ENCODE data around the gene TMPRSS9. TPM values are rescaled to one million over a fixed set of nuclear protein-coding genes. Genes with fewer than 3 reads are reported as not detected.
A peak's percentile ranks its signal among the peaks of the same experiment; 100 is the strongest.

Gene TMPRSS9
- total RNA-seq, 4 donors from 2014 or later, result 0.19 TPM; not detected in 3

GRCh38 chr19:2474232-2475017, 114.4 kb downstream of the TMPRSS9 start:
- Histone ChIP-seq H3K4me1 (peaks cover 27 to 48% (median 35%) of the 10 kb centered on the region in 3 donors), H3K9me3 (no peaks in the 10 kb centered on the region), H3K27me3 (no peaks in the 10 kb centered on the region), H3K4me3 (peak overlapping the region; percentile 64 to 94 (median 88)), H3K36me3 (peaks cover 0 to 10% (median 0%) of the 10 kb centered on the region in 3 donors), H3K27ac (peak overlapping the region; percentile 90 to 96 (median 91))
- DNase-seq, result no peak
- intact Hi-C loops (cut with DNase I), result loop anchor here (2.0 to 5.0 kb wide), 2 partner anchors 68 to 136 kb away; no protein-coding TSS in a partner anchor
- no peak for TF ChIP-seq POLR2A (IDR thresholded peaks at IDR 0.05)
- TF ChIP-seq, protein P1, sequence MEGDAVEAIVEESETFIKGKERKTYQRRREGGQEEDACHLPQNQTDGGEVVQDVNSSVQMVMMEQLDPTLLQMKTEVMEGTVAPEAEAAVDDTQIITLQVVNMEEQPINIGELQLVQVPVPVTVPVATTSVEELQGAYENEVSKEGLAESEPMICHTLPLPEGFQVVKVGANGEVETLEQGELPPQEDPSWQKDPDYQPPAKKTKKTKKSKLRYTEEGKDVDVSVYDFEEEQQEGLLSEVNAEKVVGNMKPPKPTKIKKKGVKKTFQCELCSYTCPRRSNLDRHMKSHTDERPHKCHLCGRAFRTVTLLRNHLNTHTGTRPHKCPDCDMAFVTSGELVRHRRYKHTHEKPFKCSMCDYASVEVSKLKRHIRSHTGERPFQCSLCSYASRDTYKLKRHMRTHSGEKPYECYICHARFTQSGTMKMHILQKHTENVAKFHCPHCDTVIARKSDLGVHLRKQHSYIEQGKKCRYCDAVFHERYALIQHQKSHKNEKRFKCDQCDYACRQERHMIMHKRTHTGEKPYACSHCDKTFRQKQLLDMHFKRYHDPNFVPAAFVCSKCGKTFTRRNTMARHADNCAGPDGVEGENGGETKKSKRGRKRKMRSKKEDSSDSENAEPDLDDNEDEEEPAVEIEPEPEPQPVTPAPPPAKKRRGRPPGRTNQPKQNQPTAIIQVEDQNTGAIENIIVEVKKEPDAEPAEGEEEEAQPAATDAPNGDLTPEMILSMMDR (IDR thresholded peaks at IDR 0.05), result peak; percentile 99 to 100 (median 99)
- 12 to 24% methylated on average over 12 to 27 of the region's 60 CpGs for WGBS, 2 donors

DNA sequence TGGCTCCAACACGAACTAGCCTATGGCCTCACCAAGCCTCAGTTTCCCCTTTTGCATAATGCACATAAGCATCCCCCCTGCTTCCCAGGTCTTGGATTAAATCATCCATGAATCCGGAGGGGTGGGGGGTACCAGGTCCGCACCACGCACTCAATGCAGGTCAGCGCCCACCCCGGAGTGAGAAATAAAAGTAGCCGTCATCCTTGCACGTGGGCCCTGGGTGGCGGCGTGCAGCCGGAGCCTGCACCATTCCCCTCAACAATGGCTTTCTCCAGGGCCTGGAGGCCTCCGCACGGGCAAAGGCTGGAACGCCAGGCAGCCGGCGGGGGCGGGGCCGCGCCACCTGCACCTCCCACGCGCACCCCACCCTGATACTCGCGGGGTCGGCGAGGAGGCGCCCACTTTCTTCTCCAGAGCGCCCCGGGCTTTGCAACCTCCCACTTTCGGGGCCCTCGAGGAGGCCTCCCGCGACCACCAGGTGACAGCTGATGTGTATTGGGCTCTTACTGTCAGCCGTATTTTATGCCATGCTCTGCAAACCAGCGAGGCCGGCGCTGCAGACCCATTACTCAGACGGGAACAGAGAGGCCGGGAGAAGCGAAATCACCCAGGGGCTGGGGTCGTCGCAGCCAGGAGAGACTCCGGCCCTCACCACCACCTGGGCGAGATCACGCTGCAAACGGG, 115.1 kb downstream of the TMPRSS9 start:
- 0% methylated on average over 16 of the region's 45 CpGs; no CpG with 5 or more reads in 1 of the 2 donors for WGBS, 2 donors
- intact Hi-C loops (cut with DNase I), result loop anchor here (2.0 to 5.0 kb wide), 2 partner anchors 67 to 136 kb away; no protein-coding TSS in a partner anchor

More for the DNA sequence above, 115.1 kb downstream of the TMPRSS9 start:
- Histone ChIP-seq H3K4me1 (peaks cover 28 to 55% (median 37%) of the 10 kb centered on the region in 3 donors), H3K9me3 (no peaks in the 10 kb centered on the region), H3K36me3 (peaks cover 0 to 10% (median 0%) of the 10 kb centered on the region in 3 donors), H3K4me3 (peak overlapping the region; percentile 64 to 94 (median 88)), H3K27ac (peak overlapping the region; percentile 90 to 96 (median 91)), H3K27me3 (no peaks in the 10 kb centered on the region)
- no peak for DNase-seq
- TF ChIP-seq, protein P1 (IDR thresholded peaks at IDR 0.05), result no peak
- TF ChIP-seq POLR2A (IDR thresholded peaks at IDR 0.05), result no peak

Other genes with a start within 250 kb of the TMPRSS9 start
- gene AP3D1, start 208.7 kb upstream of the TMPRSS9 start, total RNA-seq, result 10 to 100 TPM; 47.7 to 99.9 (median 71.8) TPM
- 10 to 100 TPM in 3 of 4 donors, 1 to 10 TPM in 1; 8.5 to 24.4 (median 17.0) TPM for gene DOT1L, start 196.3 kb upstream of the TMPRSS9 start, total RNA-seq
- gene PLEKHJ1, start 123.9 kb upstream of the TMPRSS9 start, total RNA-seq, result 10 to 100 TPM; 44.8 to 56.5 (median 48.8) TPM
- gene SF3A2, start 123.4 kb upstream of the TMPRSS9 start, total RNA-seq, result 10 to 100 TPM; 19.3 to 39.7 (median 31.3) TPM
- gene AMH, start 110.9 kb upstream of the TMPRSS9 start, total RNA-seq, result 1 to 10 TPM in 1 of 4 donors, under 1 TPM in 2, not detected in 1; 0.76 to 1.1 (median 0.88) TPM
- 1 to 10 TPM in 1 of 4 donors, not detected in 3; 1.5 TPM for gene JSRP1, start 103.8 kb upstream of the TMPRSS9 start, total RNA-seq
- under 1 TPM in 3 of 4 donors, not detected in 1; 0.32 to 0.40 (median 0.38) TPM for gene PEAK3, start 78.1 kb upstream of the TMPRSS9 start, total RNA-seq
- under 1 TPM in 1 of 4 donors, not detected in 3; 0.09 TPM for gene LINGO3, start 52.1 kb upstream of the TMPRSS9 start, total RNA-seq
- gene LSM7, start 31.7 kb upstream of the TMPRSS9 start, total RNA-seq, result 100 to 1,000 TPM in 3 of 4 donors, 10 to 100 TPM in 1; 97.8 to 163 (median 128) TPM
- gene SPPL2B, start 31.6 kb upstream of the TMPRSS9 start, total RNA-seq, result 10 to 100 TPM; 14.7 to 37.7 (median 36.2) TPM
- gene TIMM13, start 67.3 kb downstream of the TMPRSS9 start, total RNA-seq, result 10 to 100 TPM; 46.2 to 65.7 (median 53.8) TPM
- gene LMNB2, start 96.7 kb downstream of the TMPRSS9 start, total RNA-seq, result 10 to 100 TPM; 38.7 to 93.3 (median 61.4) TPM
- gene GADD45B, start 115.9 kb downstream of the TMPRSS9 start, total RNA-seq, result 10 to 100 TPM; 21.6 to 40.1 (median 28.7) TPM